Stimulated activated CD8-positive, alpha-beta memory T cell treated with anti-CD3 and anti-CD28 coated beads, Interleukin-15, amount 100 ng/mL, for 4 hours (primary cell): ENCODE data around the gene ARAP1.

Experiments used
- DNase-seq, 2 donors: peaks; one replicate each; pipeline ENCODE4 v3.0.0-alpha.2; 2020; ENCODE audit warnings: low read depth in 2 of 2

The ARAP1 gene

GRCh38 chr11:72779495-72780128 is 27.4 kb upstream of the ARAP1 start:
- no peak for DNase-seq

DNA sequence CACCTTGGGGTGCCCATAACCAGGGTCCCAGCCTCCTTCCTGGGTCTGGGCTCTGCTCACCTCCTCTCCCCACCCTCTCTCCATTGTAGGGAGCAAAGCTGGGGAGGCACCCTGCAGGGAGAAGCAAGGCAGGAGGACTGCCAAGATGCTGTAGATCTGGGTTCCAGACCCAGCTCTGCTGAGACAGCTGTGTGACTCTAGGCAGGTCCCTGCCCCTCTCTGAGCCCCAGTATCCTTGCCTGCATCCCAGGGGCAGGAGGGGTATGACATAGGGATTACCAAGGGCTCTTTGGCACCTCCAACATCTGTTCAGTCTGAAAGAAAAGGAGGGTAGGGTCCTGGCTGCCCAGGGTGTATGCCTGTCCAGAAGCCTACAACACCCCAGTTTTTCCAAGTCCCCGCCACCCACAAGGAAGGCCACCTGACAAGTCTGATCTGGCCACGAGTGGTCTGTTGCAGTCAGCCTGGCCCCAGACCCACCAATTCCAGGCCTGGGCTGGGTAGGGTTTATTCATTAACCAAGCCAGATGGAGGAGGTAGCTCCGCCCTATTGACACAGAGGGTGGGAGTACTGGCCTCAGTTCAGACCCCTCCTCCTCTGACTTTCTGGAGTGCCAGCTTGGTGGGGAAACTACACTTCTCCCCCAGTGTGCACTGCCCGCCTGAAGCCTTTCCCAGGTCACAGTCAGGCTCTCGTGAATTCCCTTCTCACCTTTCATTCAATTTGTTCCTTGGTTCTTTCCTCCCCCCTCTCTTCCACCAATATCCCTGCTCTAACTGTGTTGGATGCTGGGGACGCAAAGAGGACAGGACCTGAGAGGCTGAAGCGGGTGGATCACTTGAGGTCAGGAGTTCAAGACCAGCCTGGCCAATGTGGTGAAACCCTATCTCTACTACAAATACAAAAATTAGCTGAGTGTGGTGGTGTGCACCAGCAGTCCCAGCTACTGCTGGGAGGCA is 26.6 kb upstream of the ARAP1 start:
- no peak for DNase-seq

DNA sequence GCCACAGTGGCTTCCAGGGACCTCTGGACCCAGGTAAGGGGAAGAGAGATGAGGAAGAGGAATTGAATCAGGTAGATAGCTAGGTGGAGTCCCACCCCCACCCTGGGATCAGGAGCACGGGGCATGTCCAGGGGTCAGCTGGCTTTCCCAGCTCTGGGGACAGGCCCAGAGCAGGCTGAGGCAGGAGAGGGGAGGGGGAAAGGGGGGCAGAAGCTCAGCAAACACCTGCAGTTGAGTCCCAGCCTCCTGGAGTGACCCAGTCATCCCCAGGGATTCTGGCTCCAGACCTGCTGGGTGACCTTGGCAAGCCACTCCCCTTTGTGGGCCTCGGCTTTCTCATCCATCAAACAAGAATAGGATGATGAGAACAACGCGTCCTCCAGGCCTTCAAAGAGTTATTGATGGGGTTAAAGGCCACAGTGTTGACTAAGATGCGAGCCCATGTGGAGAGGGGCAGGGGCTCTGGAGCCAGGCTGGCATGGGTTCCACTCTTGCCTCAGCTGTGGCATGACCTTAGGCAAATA is 25.6 kb upstream of the ARAP1 start:
- no peak for DNase-seq

DNA sequence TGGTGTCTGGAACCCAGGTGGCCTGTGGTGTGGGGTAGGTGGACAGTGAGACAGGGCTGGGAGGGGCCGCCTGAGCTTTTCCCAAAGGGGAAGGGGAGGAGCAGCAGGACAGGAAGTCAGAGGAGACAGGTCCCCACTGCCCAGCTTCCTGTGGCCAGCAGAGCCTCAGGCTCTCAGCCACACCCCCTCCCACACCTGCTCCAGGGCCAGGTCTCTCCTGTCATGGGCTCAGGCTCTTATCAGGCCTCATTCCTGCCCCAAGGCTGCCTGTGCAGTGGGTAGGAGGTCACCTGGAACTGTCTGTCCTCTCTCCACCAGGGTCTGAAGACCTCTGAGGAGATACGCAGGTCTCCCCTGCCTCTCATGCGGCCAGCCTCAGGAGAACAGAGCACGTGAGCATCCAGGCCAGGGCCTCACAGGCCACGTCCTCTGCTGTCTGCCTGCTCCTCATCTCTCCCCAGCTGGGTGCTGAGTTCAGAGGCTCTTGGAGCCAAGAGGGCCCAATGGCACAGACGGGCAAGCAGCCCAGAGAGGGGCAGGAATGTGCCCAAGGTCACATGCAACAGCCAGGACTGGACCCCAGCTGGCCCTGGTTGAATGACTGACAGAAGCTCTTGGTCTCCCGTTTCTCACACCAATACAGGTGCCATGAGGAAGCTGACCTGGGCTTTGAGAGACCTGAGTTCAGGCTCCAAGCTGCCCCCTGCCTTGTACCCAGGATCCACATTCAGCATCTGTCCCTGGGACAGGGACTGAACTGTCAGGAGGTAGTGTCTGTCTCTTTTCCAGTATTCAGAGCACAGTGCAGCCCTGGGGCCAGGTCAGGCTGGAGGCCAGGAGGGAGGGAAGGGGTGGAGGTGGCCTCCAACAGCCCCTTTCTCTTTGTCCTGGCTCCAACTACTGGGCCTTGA is 24.9 kb upstream of the ARAP1 start:
- no peak for DNase-seq

DNA sequence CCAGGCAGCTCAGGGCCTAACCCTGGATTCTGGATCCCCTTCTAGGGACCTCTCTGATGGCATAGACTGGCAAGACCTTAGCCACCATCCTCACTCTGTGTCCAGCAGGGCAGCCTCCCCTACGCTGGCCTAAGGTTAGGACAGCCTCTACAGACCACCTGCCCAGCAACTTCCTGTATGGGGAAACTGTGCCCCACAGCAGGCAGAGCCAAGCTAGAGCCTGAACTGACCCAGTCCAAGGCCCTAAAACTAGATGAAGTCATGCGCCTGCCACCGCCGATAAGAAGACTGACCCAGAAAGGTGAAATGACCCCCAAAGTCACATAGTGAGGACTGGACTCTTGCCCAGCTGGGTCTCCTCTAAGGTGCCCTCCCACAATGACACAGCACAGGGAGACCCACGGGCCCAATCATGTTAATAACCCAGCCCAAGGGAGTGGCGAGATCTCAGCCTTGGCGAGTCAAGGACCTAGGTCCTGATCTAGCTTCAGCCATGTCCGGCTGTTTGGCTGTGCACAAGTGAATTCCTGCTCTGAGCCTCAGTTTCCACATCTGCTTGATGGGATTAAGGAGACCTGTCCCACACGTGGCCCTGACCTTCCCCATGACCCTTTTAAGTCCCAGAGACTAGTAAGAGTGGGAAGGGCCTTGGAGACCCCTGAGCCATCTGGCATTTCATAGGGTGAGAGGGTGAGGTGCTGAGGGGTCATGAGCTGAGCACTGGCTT is 24.1 kb upstream of the ARAP1 start:
- DNase-seq = no peak

DNA sequence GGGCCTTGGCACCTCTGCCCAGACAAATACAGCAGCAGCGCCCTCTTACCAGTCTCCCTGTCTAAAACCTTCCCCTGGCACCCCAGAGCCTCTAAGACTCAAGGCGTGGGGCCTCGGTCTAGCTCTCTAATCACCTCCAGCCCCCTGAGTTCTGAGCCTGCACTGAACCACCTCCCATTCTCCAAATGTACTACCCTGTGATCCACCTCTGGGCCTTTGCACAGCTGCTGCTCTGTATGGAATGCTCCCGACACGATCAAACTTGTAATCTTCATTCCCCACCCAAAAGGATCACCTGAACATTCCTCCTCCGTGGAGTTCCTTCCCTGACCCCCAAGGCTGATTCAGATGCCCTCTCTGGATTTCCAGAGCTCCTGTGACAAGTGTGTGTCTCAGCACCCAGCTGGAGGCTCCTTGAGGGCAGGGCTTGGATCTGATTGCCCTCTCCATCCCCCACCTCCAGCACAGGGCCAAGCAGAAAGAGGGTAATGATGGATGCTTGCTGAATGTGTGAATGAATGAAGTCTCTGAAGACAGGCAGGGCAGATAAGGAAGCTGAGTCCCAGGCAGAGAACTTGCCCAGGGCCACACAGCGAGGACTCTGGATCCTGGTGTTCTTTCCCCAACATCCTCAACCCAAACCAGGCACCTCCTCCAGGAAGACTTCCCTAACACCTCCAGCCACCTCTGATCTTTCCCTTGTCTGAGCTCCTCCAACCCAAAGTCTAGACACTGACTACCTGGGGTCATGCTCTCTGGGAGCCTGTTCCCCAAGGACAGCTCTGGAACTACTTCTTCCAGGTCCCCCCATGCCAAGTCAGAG is 23.3 kb upstream of the ARAP1 start:
- DNase-seq = no peak

DNA sequence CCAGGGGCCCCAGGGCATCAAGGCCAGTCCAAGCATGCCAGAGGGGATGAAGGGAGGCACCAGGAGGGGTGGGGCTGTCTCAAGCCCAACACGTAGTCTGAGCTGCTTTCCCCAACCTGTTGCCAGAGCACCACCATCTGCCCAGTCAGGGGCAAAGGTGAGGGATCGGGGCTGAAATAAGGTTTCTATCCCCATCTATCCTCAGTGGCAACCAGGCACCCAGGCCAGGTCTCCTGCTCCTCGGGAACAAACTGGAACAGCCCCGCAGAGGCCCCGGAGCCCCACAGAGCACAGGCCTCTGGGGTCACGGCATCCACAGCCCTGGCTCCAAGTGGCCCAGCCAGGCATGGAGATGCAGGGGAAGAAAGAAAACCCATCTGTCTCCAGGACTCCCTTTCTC is 22.3 kb upstream of the ARAP1 start:
- DNase-seq = no peak

DNA sequence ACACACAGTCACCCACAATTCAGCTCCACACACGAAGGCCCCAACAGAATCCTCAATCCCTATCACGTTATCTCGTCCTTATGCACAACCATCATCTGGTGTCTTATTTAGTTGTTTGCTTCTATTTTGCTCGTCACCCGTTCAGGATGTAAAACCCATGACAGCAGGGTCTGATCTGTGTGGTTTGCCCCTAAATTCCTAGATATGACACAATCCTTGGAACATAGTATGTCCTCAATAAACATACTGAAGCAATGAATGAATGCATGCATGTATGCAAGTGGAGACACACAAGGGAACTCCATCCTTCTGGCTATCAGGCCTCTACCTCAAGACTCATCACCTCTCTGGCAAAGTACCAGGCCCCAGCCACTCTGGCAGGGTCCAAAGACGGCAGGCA is 21.5 kb upstream of the ARAP1 start:
- no peak for DNase-seq

- no peak for DNase-seq
Observed at GRCh38 chr11:72773291-72773690, 21.1 kb upstream of the ARAP1 start.

- no peak for DNase-seq
Observed at GRCh38 chr11:72772059-72772458, 19.9 kb upstream of the ARAP1 start.

DNA sequence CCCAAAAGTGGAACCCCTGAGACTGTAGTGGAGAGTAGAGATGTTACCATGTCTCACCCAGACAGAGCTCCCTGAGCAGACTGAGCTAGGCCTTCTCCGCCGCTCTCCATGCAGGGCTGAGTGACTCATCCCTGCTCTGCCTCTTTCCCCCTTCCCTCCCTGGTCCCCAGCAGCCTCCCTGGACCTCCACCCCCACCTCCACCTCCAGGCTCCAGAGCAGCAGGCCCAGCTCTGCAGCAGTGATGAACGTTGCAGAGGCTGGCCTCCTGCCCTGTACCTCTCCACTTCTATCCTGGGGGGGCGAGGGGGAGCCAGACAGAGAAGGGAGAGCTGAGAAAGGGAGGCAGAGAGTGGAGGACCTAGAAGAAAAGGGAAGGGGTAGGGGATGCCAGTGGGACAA is 19.3 kb upstream of the ARAP1 start:
- no peak for DNase-seq

GRCh38 chr11:72770799-72771198 is 18.6 kb upstream of the ARAP1 start:
- DNase-seq = no peak

- DNase-seq = no peak
Observed at GRCh38 chr11:72769680-72770079, 17.5 kb upstream of the ARAP1 start.

- no peak for DNase-seq
Observed at GRCh38 chr11:72768581-72768980, 16.4 kb upstream of the ARAP1 start.

GRCh38 chr11:72767203-72768062 is 15.2 kb upstream of the ARAP1 start:
- DNase-seq = no peak

GRCh38 chr11:72766152-72766902 is 14.1 kb upstream of the ARAP1 start:
- DNase-seq = no peak

GRCh38 chr11:72764503-72764902 is 12.3 kb upstream of the ARAP1 start:
- no peak for DNase-seq

GRCh38 chr11:72763823-72764222 is 11.6 kb upstream of the ARAP1 start:
- DNase-seq = no peak
